H1 (cell line): ENCODE results near the gene RALGAPA2. TPM values are rescaled to one million over a fixed set of nuclear protein-coding genes. Genes with fewer than 3 reads are reported as not detected.
A peak's percentile ranks its signal among the peaks of the same experiment; 100 is the strongest.

ENCODE experiments used
- ASH2L ChIP-seq: fragments of 200-600, 300-600 bp; sonication (generic); IDR thresholded peaks from one replicate; pipeline ENCODE4 v1.7.1; 2017; ENCODE audit warnings: low read length
- BACH1 ChIP-seq: IDR thresholded peaks from 2 replicates; pipeline ENCODE4 v1.6.1; 2012; ENCODE audit warnings: low read length, improper control_type of control experiment
- CTBP2 ChIP-seq: IDR thresholded peaks from 2 replicates; pipeline ENCODE4 v1.7.0; 2011; ENCODE audit warnings: borderline replicate concordance, mild to moderate bottlenecking, moderate library complexity, mixed read lengths, low read length; ENCODE audit not compliant: insufficient read depth, insufficient read length
- EGR1 ChIP-seq: IDR thresholded peaks from 2 replicates; pipeline ENCODE4 v1.6.1; 2011; ENCODE audit warnings: low read depth, low read length, borderline replicate concordance
- FOSL1 ChIP-seq: IDR thresholded peaks from 2 replicates; pipeline ENCODE4 v1.6.1; 2011; ENCODE audit warnings: mild to moderate bottlenecking, low read depth, low read length, moderate library complexity; ENCODE audit not compliant: insufficient read depth
- GTF2F1 ChIP-seq: IDR thresholded peaks from 2 replicates; pipeline ENCODE4 v1.6.1; 2012; ENCODE audit warnings: low read depth, low read length, improper control_type of control experiment, borderline replicate concordance
- KDM1A ChIP-seq: fragments of 200-600, 300-600 bp; sonication (generic); IDR thresholded peaks from 2 replicates; pipeline ENCODE4 v1.7.1; 2016; ENCODE audit warnings: mild to moderate bottlenecking, low read length, borderline replicate concordance
- NRF1 ChIP-seq: IDR thresholded peaks from 2 replicates; pipeline ENCODE4 v1.6.1; 2011; ENCODE audit warnings: mild to moderate bottlenecking, low read depth, low read length, improper control_type of control experiment
- POLR2A ChIP-seq, 2 experiments: IDR thresholded peaks; 1 replicate in 1 of 2; 2 replicates in 1 of 2; pipeline ENCODE4 v1.6.1; 2011; ENCODE audit warnings: low read depth in 2 of 2, low read length in 2 of 2, mild to moderate bottlenecking in 2 of 2; ENCODE audit errors: control extremely low read depth in 1 of 2
- RAD21 ChIP-seq, 2 experiments: IDR thresholded peaks in 1 of 2; conservative IDR thresholded peaks in 1 of 2; 2 replicates each; pipeline ENCODE4 v1.6.1; 2011; ENCODE audit warnings: low read depth in 2 of 2, low read length in 2 of 2, improper control_type of control experiment in 1 of 2, inconsistent platforms in 1 of 2, mild to moderate bottlenecking in 1 of 2, moderate library complexity in 1 of 2
- RXRA ChIP-seq: IDR thresholded peaks from 2 replicates; pipeline ENCODE4 v1.6.1; 2011; ENCODE audit warnings: low read depth, mild to moderate bottlenecking, low read length, moderate library complexity; ENCODE audit not compliant: insufficient read depth
- SIN3A ChIP-seq, 2 experiments: IDR thresholded peaks in 1 of 2; conservative IDR thresholded peaks in 1 of 2; 2 replicates each; pipeline ENCODE4 v1.6.1; 2011 to 2012; ENCODE audit warnings: low read length in 2 of 2, improper control_type of control experiment in 1 of 2, low read depth in 1 of 2, mild to moderate bottlenecking in 1 of 2
- SP1 ChIP-seq: IDR thresholded peaks from 2 replicates; pipeline ENCODE4 v1.6.1; 2011; ENCODE audit warnings: low read depth, low read length
- SUZ12 ChIP-seq: fragments of 200-600 bp; sonication (generic); IDR thresholded peaks from 2 replicates; pipeline ENCODE4 v1.6.1; 2012; ENCODE audit warnings: mild to moderate bottlenecking, inconsistent platforms, low read length, moderate library complexity, mixed read lengths
- TBP ChIP-seq: IDR thresholded peaks from 2 replicates; pipeline ENCODE4 v1.6.1; 2011; ENCODE audit warnings: low read depth, low read length, improper control_type of control experiment
- polyA plus RNA-seq, 7 experiments: library from polyadenylated mRNA; depleted of rRNA in 3 of 7; stranded (reverse) in 5 of 7; unstranded in 2 of 7; fragments of >200 nt in 5 of 7; fragments of 200-250 nt in 2 of 7; gene quantifications; 1 replicate in 5 of 7; 2 replicates in 1 of 7; 4 replicates in 1 of 7; pipeline versions ENCODE4 v1.2.1 to v1.2.3, GENCODE V29; 2011 to 2013; ENCODE audit warnings: missing spikeins in 2 of 7, mixed read lengths in 2 of 7
- total RNA-seq: library from RNA; stranded (reverse); fragmentation: NEBNext Ultra II Directional; extraction: Animal tissue kit (Norgen Biotek cat#: 25700); gene quantifications from 2 replicates; pipeline ENCODE4 v1.2.1, GENCODE V29; 2021
- TF ChIP-seq, protein P1 (sequence below): IDR thresholded peaks from 2 replicates; pipeline ENCODE4 v1.6.1; 2012; ENCODE audit warnings: low read length, inconsistent platforms

Gene RALGAPA2
- total and polyA plus RNA-seq, 2 of the 8 experiments (the other 6 are each of a cell fraction or from before 2014, with no cell fraction given), result 5.1 to 25.5 TPM

DNA sequence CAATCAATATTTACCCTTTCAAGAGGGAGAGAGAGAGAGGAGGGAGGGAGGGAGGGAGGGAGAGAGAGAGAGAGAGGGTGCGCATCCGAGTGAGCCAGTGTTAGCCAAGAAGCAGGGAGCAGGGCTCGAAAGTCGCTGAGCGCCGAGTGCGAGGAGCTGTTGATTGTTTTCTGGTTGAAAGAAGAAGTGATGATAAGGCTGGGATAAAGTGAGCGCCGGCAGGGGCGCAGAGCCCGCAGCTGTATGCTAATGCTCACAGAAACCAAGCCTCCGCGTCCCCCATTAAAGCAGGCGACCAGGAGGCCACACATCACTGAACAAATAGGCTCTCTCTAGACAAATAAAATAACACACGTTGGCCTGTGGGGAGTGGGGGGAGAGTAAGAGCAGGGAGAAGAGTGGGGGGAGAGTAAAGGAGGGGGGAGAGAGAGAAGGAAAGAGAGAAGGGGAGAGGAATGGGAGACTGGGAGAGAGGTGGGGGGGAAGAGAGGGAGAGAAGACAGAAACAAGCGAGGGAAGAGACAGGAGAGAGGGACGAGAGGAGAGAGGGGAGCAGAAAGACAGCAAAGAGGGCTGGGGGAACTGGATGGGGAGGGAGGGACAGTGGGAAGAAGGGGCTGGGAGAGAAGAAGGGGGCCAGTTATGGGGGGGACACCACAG, 349.5 kb downstream of the RALGAPA2 start (continued):
- TF ChIP-seq RXRA (no peak), EGR1 (0 out of 2 replicates have a peak, but pooled peaks have one; percentile 54), SUZ12 (no peak), TBP (0 out of 2 replicates have a peak, but pooled peaks have one; percentile 26), FOSL1 (no peak), ASH2L (peak; percentile 87), CTBP2 (no peak), GTF2F1 (no peak), POLR2A (IDR thresholded peaks at IDR 0.05; ENCODE audit: control extremely low read depth in 1 of 2, low read depth in 2 of 2, low read length in 2 of 2) (no peak), KDM1A (no peak), SIN3A (conservative IDR thresholded peaks at IDR 0.05 in 1 of 2, IDR thresholded peaks at IDR 0.05 in 1 of 2; ENCODE audit: low read depth in 1 of 2, low read length in 2 of 2) (0 out of 4 replicates have a peak, but pooled peaks of 1 of the 2 experiments have one; percentile 41), NRF1 (no peak), RAD21 (IDR thresholded peaks at IDR 0.05 in 1 of 2, conservative IDR thresholded peaks at IDR 0.05 in 1 of 2; ENCODE audit: low read depth in 2 of 2, low read length in 2 of 2) (peak in 1 of 2 experiments; percentile 3; a peak in 1 of 4 replicates), BACH1 (no peak), SP1 (0 out of 2 replicates have a peak, but pooled peaks have one; percentile 18)
- TF ChIP-seq, protein P1, sequence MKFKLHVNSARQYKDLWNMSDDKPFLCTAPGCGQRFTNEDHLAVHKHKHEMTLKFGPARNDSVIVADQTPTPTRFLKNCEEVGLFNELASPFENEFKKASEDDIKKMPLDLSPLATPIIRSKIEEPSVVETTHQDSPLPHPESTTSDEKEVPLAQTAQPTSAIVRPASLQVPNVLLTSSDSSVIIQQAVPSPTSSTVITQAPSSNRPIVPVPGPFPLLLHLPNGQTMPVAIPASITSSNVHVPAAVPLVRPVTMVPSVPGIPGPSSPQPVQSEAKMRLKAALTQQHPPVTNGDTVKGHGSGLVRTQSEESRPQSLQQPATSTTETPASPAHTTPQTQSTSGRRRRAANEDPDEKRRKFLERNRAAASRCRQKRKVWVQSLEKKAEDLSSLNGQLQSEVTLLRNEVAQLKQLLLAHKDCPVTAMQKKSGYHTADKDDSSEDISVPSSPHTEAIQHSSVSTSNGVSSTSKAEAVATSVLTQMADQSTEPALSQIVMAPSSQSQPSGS, result no peak
